ENCODE results near the gene PSENEN. TPM values are rescaled to one million over a fixed set of nuclear protein-coding genes. Genes with fewer than 3 reads are reported as not detected.

Gene PSENEN
- total and polyA plus RNA-seq, 2 of the 8 experiments (the other 6 are each of a cell fraction or from before 2014, with no cell fraction given), result 66.7 to 75.3 TPM

- peak; percentile 22 to 94; a peak in 3 of 4 replicates for TF ChIP-seq HDAC2 (IDR thresholded peaks at IDR 0.05; ENCODE audit: borderline replicate concordance in 1 of 2, low read depth in 2 of 2, low read length in 2 of 2)
- TF ChIP-seq POU5F1 (IDR thresholded peaks at IDR 0.05; ENCODE audit: low read depth, low read length), result no peak
- peak; percentile 69 to 71 for TF ChIP-seq RAD21 (IDR thresholded peaks at IDR 0.05 in 1 of 2, conservative IDR thresholded peaks at IDR 0.05 in 1 of 2; ENCODE audit: low read depth in 2 of 2, low read length in 2 of 2)
- no peak for TF ChIP-seq CBX8 (IDR thresholded peaks at IDR 0.05; ENCODE audit: borderline replicate concordance, low read depth, low read length)
- TF ChIP-seq SIRT6 (IDR thresholded peaks at IDR 0.05; ENCODE audit: low read length), result no peak
- no peak for TF ChIP-seq JUN (IDR thresholded peaks at IDR 0.05; ENCODE audit: low read depth, low read length)
- TF ChIP-seq CREB1 (IDR thresholded peaks at IDR 0.05), result 0 out of 2 replicates have a peak, but pooled peaks have one; percentile 49
Measured at GRCh38 chr19:35716801-35717664, 28.4 kb upstream of the PSENEN start (continued).

All from H1 (cell line).